ENCODE results near the gene KCTD5. TPM values are rescaled to one million over a fixed set of nuclear protein-coding genes. Genes with fewer than 3 reads are reported as not detected.
A peak's percentile ranks its signal among the peaks of the same experiment; 100 is the strongest.

Gene KCTD5
- total RNA-seq, 1 donor from 2014 or later, result 21.6 TPM

- H2AFZ ChIP-seq (replicated peaks), result no peak overlapping the region
- H3K4me2 ChIP-seq, result no peak overlapping the region
- H3K79me2 ChIP-seq (ENCODE audit: low read depth), result no peaks in the 10 kb centered on the region
- H3K4me1 ChIP-seq, result no peaks in the 10 kb centered on the region
- no peak overlapping the region for H3K4me3 Mint-ChIP-seq
- H3K4me1 Mint-ChIP-seq, result no peaks in the 10 kb centered on the region
- no peak overlapping the region for H3K9ac ChIP-seq
- H3K9me3 ChIP-seq (ENCODE audit: low read depth), result no peaks in the 10 kb centered on the region
- DNase-seq (ENCODE audit: low spot score), result no peak
- no peaks in the 10 kb centered on the region for H3K36me3 ChIP-seq
- H3K9me3 Mint-ChIP-seq, result no peaks in the 10 kb centered on the region
- H3K36me3 Mint-ChIP-seq, result no peaks in the 10 kb centered on the region
- H3K27me3 ChIP-seq, result peaks cover 15% of the 10 kb centered on the region
- H3K27ac Mint-ChIP-seq, result peak overlapping the region; percentile 66
- TF ChIP-seq EZH2 (IDR thresholded peaks at IDR 0.05) (no peak), EZH2phosphoT487 (IDR thresholded peaks at IDR 0.05) (no peak), CTCF (IDR thresholded peaks at IDR 0.05) (no peak)
- H3K4me3 ChIP-seq, result no peak overlapping the region
- peaks cover 27% of the 10 kb centered on the region for H4K20me1 ChIP-seq (ENCODE audit: low read depth)
- H3K27me3 Mint-ChIP-seq (ENCODE audit: insufficient read depth, low read depth), result peaks cover 9% of the 10 kb centered on the region
- no peak overlapping the region for H3K27ac ChIP-seq
- H3F3A ChIP-seq (ENCODE audit: low read depth), result peaks cover 4% of the 10 kb centered on the region
These were observed 30.2 kb downstream of the KCTD5 start for GRCh38 chr16:2712546-2712945.

GRCh38 chr16:2713523-2713922 lies 31.2 kb downstream of the KCTD5 start:
- no peak overlapping the region for H2AFZ ChIP-seq (replicated peaks)
- no peak overlapping the region for H3K4me2 ChIP-seq
- no peaks in the 10 kb centered on the region for H3K9me3 ChIP-seq (ENCODE audit: low read depth)
- H4K20me1 ChIP-seq (ENCODE audit: low read depth), result peaks cover 27% of the 10 kb centered on the region
- no peak overlapping the region for H3K9ac ChIP-seq
- H3F3A ChIP-seq (ENCODE audit: low read depth), result peaks cover 4% of the 10 kb centered on the region
- no peaks in the 10 kb centered on the region for H3K36me3 Mint-ChIP-seq
- no peak for TF ChIP-seq EZH2phosphoT487 (IDR thresholded peaks at IDR 0.05)
- TF ChIP-seq CTCF (IDR thresholded peaks at IDR 0.05), result no peak
- TF ChIP-seq EZH2 (IDR thresholded peaks at IDR 0.05), result no peak
- H3K9me3 Mint-ChIP-seq, result no peaks in the 10 kb centered on the region
- H3K4me3 Mint-ChIP-seq, result no peak overlapping the region
- H3K36me3 ChIP-seq, result no peaks in the 10 kb centered on the region
- no peak overlapping the region for H3K27ac Mint-ChIP-seq
- H3K27me3 ChIP-seq, result peaks cover 15% of the 10 kb centered on the region
- H3K4me1 ChIP-seq, result no peaks in the 10 kb centered on the region
- peaks cover 2% of the 10 kb centered on the region for H3K4me1 Mint-ChIP-seq
- H3K4me3 ChIP-seq, result no peak overlapping the region
- DNase-seq (ENCODE audit: low spot score), result no peak
- no peaks in the 10 kb centered on the region for H3K79me2 ChIP-seq (ENCODE audit: low read depth)
- H3K27ac ChIP-seq, result no peak overlapping the region
- peaks cover 10% of the 10 kb centered on the region for H3K27me3 Mint-ChIP-seq (ENCODE audit: insufficient read depth, low read depth)

DNA sequence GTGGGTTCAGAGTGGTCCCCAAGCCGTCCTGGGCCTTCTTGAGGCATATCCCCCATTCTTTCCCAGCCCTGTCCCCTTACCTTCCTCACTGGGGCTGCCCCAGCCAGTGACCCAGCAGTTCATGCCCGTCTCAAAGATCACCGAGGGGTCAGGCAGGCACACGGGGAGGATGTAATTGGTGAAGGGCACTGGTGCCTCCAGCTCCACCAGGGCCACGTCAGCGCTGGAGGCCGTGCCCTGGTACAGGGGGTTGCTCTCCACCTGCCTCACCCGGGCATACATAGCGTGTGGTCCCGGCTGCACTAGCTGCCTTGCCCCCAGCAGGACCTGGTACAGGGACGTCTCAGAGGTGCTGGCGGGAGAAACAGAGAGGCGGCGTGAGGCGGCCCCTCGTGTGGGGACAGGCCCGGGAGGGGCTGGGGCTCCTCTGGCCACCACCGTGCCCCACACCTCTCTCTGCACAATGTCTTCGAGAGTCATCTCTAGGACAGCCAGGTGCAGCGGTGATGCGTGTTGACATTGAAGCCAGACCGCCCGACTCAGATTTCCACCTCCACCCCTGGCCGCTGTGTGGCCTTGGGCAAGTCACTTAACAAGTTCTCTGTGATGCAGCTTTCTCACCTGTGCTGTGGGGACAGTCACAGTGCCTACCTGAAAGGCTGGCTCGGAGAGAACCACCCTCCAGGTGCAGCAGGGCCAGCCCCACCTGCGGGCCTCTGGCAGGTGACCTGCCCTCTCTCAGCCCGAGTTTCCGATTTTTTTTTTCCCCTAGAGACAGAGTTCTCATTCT lies 31.9 kb downstream of the KCTD5 start:
- Histone ChIP-seq H3K4me1 (no peaks in the 10 kb centered on the region), H4K20me1 (ENCODE audit: low read depth) (peaks cover 27% of the 10 kb centered on the region), H3K27me3 (peaks cover 15% of the 10 kb centered on the region), H3K9me3 (ENCODE audit: low read depth) (no peaks in the 10 kb centered on the region), H3K4me2 (no peak overlapping the region), H3K27ac (no peak overlapping the region), H3K79me2 (ENCODE audit: low read depth) (no peaks in the 10 kb centered on the region), H3K36me3 (no peaks in the 10 kb centered on the region), H3K9ac (no peak overlapping the region), H2AFZ (replicated peaks) (no peak overlapping the region), H3K4me3 (no peak overlapping the region), H3F3A (ENCODE audit: low read depth) (peaks cover 4% of the 10 kb centered on the region)
- Mint-ChIP-seq H3K9me3 (no peaks in the 10 kb centered on the region), H3K4me1 (peaks cover 2% of the 10 kb centered on the region), H3K27me3 (ENCODE audit: insufficient read depth, low read depth) (peaks cover 11% of the 10 kb centered on the region), H3K27ac (no peak overlapping the region), H3K4me3 (no peak overlapping the region), H3K36me3 (no peaks in the 10 kb centered on the region)
- TF ChIP-seq CTCF (IDR thresholded peaks at IDR 0.05) (no peak), EZH2phosphoT487 (IDR thresholded peaks at IDR 0.05) (no peak), EZH2 (IDR thresholded peaks at IDR 0.05) (no peak)
- no peak for DNase-seq (ENCODE audit: low spot score)

Data from neural progenitor cell (in vitro differentiated cells).